Measurements from ENCODE around the gene ZNF516.
A peak's percentile ranks its signal among the peaks of the same experiment; 100 is the strongest.

Gene ZNF516

GRCh38 chr18:76358774-76359173, 136.3 kb downstream of the ZNF516 start:
- no peak for DNase-seq

- DNase-seq = no peak
These were observed 137.3 kb downstream of the ZNF516 start for GRCh38 chr18:76357585-76358260.

- DNase-seq = no peak
These were observed 137.9 kb downstream of the ZNF516 start for GRCh38 chr18:76357174-76357573.

- no peak for DNase-seq
These were observed 138.4 kb downstream of the ZNF516 start for GRCh38 chr18:76356666-76357065.

GRCh38 chr18:76354348-76354747, 140.7 kb downstream of the ZNF516 start:
- no peak for DNase-seq

- no peak for DNase-seq
These were observed 141.5 kb downstream of the ZNF516 start for GRCh38 chr18:76353500-76353899.

GRCh38 chr18:76353046-76353445, 142.0 kb downstream of the ZNF516 start:
- no peak for DNase-seq

GRCh38 chr18:76351961-76352581, 143.0 kb downstream of the ZNF516 start:
- no peak for DNase-seq

GRCh38 chr18:76350134-76351025, 144.7 kb downstream of the ZNF516 start:
- DNase-seq = no peak

- peak; percentile 58 for DNase-seq
These were observed 145.9 kb downstream of the ZNF516 start for GRCh38 chr18:76349067-76349715.

GRCh38 chr18:76348267-76349066, 146.6 kb downstream of the ZNF516 start:
- no peak for DNase-seq

- DNase-seq = no peak
These were observed 147.7 kb downstream of the ZNF516 start for GRCh38 chr18:76347341-76347740.

GRCh38 chr18:76346490-76347130, 148.4 kb downstream of the ZNF516 start:
- no peak for DNase-seq

- DNase-seq = no peak
These were observed 149.1 kb downstream of the ZNF516 start for GRCh38 chr18:76345901-76346300.

GRCh38 chr18:76343938-76344569, 151.0 kb downstream of the ZNF516 start:
- DNase-seq = no peak

- DNase-seq = no peak
These were observed 154.6 kb downstream of the ZNF516 start for GRCh38 chr18:76340410-76340809.

GRCh38 chr18:76339246-76339620, 155.8 kb downstream of the ZNF516 start:
- DNase-seq = no peak

- DNase-seq = no peak
These were observed 156.3 kb downstream of the ZNF516 start for GRCh38 chr18:76338619-76339245.

- no peak for DNase-seq
These were observed 157.0 kb downstream of the ZNF516 start for GRCh38 chr18:76338088-76338487.

- DNase-seq = no peak
These were observed 159.0 kb downstream of the ZNF516 start for GRCh38 chr18:76335859-76336640.
